Measurements from ENCODE around the gene CELSR3.

Gene CELSR3

GRCh38 chr3:48655606-48656005 is 7.1 kb downstream of the CELSR3 start:
- no peak overlapping the region for H3K4me3 ChIP-seq (ENCODE audit: low read depth, low read length)
- no peak for DNase-seq (ENCODE audit: low read depth)
- TF ChIP-seq, protein P1, sequence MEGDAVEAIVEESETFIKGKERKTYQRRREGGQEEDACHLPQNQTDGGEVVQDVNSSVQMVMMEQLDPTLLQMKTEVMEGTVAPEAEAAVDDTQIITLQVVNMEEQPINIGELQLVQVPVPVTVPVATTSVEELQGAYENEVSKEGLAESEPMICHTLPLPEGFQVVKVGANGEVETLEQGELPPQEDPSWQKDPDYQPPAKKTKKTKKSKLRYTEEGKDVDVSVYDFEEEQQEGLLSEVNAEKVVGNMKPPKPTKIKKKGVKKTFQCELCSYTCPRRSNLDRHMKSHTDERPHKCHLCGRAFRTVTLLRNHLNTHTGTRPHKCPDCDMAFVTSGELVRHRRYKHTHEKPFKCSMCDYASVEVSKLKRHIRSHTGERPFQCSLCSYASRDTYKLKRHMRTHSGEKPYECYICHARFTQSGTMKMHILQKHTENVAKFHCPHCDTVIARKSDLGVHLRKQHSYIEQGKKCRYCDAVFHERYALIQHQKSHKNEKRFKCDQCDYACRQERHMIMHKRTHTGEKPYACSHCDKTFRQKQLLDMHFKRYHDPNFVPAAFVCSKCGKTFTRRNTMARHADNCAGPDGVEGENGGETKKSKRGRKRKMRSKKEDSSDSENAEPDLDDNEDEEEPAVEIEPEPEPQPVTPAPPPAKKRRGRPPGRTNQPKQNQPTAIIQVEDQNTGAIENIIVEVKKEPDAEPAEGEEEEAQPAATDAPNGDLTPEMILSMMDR (IDR thresholded peaks at IDR 0.05; ENCODE audit: low read depth, low read length, missing control alignments) = no peak

DNA sequence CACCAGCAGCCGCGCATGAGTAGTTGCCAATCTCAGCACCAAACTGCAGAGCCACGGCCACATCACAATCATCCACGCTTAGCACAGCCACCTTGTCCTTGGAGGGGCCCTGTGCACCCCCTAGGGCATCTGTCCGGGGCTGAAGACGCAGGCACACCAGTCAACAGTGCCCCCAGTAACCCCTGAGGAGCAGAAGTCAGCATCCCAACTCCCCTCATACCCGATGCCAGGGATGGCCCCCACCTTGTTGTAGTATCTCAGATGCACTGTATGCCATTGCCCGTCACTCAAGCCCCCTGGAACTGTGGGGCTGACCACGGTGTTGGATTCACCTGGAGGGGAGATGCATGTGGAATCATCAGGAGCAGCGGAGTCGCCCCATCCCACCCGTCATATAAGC is 7.6 kb downstream of the CELSR3 start:
- no peak for DNase-seq (ENCODE audit: low read depth)
- TF ChIP-seq, protein P1 (IDR thresholded peaks at IDR 0.05; ENCODE audit: low read depth, low read length, missing control alignments) = no peak

DNA sequence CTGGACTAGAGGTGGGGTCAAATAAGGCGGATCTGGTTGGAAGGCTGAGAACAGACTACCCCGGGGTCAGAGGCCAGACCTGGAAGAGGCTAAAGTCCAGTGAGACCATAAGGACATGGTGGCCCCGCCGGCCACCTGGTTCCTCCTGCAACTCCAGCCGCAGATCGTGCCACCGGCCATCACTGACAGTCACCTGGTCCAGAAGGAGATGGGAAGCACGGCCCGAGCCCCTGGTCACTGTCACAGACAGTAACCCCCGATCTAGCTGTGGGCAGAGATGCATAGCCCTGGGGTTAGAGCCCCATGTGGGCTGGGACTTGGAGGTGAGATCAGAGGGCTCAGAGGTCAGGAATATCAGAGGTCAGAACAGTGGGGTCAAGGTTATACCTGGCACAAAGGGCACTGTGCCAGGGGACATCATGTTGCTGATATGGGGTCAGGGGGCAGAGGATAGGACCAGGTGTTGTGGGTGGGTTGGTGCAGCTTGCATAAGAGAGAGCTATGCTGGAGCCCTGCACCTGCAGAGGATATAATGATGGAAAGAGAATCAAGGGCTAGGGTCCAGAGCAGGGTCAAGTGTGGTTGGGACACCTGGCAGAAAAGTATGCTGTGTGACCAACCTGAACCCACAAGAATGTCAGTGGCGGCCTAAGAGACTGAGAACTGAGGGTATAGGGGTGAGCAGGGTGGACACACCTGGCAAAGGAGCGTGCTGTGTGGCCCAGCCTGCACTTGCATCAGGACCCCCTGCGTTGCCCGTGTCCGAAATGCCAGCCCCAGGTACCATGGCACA is 9.6 kb downstream of the CELSR3 start:
- TF ChIP-seq, protein P1 (IDR thresholded peaks at IDR 0.05; ENCODE audit: low read depth, low read length, missing control alignments) = no peak
- H3K4me3 ChIP-seq (ENCODE audit: low read depth, low read length) = no peak overlapping the region
- DNase-seq (ENCODE audit: low read depth) = no peak

More for the DNA sequence above, 7.6 kb downstream of the CELSR3 start:
- no peak overlapping the region for H3K4me3 ChIP-seq (ENCODE audit: low read depth, low read length)

GRCh38 chr3:48651771-48652170 is 10.9 kb downstream of the CELSR3 start:
- no peak overlapping the region for H3K4me3 ChIP-seq (ENCODE audit: low read depth, low read length)
- TF ChIP-seq, protein P1 (IDR thresholded peaks at IDR 0.05; ENCODE audit: low read depth, low read length, missing control alignments) = no peak
- DNase-seq (ENCODE audit: low read depth) = no peak

DNA sequence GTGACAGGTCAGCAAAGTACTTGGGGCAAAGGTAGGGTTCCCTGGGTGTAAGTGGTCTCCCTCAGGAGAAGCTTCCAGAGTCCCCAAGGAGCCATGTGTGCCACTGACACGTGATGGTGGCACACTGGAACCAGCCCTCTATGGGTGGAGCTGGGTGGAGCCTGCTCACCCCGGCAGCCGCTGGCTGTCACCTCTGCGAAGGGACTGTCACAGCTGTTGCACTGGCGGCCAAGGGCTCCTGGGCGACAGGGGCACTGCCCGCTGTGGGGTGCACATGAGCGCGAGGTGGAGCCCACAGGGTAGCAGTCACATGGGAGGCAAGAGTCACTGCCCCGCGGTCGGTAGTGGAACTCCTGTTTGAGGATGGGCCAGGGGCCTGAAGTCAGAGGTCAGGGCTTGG is 12.0 kb downstream of the CELSR3 start:
- H3K4me3 ChIP-seq (ENCODE audit: low read depth, low read length) = no peak overlapping the region
- TF ChIP-seq, protein P1 (IDR thresholded peaks at IDR 0.05; ENCODE audit: low read depth, low read length, missing control alignments) = no peak
- no peak for DNase-seq (ENCODE audit: low read depth)

DNA sequence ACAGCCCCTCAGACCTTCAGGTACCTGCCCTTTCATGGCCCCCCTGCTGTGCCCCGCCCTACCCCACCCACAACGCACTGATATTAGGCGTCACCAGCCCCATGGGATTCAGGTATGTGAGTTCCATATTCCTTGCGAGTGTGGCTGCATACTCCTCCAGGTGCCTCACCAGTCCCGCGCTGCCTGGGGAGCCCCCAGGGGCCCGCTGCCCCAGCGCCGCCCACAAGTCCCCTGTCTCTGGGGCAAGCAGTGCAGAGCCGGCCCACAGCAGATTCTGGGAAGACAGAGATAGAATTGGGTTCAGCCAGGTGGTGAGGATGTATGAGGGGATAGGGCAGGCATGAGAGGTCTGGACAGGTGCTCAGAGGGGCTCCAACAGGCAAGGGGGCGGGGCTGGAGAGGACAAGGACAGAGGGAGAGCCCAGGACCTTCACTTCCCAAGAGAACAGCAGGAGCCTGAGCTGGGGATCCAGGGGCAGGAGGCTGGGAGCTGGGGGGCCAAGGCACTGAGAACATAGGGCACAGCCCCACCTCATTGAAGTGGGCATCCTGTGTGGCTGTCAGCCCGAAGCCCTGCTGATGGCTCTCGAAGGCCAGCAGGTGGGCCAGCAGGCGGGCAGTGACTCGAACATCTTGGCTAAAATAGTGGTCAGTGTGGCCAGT is 14.4 kb downstream of the CELSR3 start:
- H3K4me3 ChIP-seq (ENCODE audit: low read depth, low read length) = no peak overlapping the region
- DNase-seq (ENCODE audit: low read depth) = no peak
- TF ChIP-seq, protein P1 (IDR thresholded peaks at IDR 0.05; ENCODE audit: low read depth, low read length, missing control alignments) = no peak

All from GM12864 (cell line).